LNCAP (cell line): Measurements from ENCODE around the gene PTPRG.

ENCODE experiments used
- TF ChIP-seq, protein P1 (sequence below): fragments of 450-650 bp; IDR thresholded peaks from 2 replicates; pipeline ENCODE4 v1.5.1; 2017; ENCODE audit warnings: mild to moderate bottlenecking

PTPRG gene

DNA sequence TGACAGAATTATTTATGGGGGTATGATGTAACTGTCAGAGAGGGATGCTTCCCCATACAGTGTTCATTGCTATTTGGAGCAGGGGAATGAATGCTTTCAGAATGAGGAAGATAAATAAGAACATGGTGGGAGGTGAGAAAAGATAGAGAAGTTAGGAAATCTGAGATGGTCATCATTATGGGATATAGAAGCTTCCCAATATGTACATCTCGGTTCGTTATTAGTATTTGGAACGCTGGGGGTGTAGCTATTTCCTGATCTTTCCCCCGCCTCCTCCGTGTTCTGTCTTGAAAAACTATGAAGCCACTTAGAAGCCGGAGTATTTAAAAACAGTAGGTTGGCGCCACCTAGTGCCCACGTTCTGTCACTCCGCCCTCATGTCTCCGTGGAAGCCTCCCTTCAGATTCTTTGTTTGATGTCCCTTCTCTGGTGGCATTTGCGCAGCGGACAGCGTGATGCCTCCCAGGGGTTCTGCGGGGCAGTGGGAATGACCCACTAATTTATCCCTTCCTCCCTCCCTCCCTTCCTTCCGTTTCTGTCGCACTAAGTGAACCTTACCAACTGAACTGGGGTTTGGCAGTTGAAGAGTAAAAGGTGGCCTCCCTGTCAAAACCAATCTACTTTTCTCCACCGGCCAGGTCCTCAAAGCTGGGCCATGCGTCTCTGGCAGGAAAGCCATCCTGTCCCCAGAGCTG lies 627.5 kb downstream of the PTPRG start:
- TF ChIP-seq, protein P1, sequence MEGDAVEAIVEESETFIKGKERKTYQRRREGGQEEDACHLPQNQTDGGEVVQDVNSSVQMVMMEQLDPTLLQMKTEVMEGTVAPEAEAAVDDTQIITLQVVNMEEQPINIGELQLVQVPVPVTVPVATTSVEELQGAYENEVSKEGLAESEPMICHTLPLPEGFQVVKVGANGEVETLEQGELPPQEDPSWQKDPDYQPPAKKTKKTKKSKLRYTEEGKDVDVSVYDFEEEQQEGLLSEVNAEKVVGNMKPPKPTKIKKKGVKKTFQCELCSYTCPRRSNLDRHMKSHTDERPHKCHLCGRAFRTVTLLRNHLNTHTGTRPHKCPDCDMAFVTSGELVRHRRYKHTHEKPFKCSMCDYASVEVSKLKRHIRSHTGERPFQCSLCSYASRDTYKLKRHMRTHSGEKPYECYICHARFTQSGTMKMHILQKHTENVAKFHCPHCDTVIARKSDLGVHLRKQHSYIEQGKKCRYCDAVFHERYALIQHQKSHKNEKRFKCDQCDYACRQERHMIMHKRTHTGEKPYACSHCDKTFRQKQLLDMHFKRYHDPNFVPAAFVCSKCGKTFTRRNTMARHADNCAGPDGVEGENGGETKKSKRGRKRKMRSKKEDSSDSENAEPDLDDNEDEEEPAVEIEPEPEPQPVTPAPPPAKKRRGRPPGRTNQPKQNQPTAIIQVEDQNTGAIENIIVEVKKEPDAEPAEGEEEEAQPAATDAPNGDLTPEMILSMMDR = peak; percentile 77

- TF ChIP-seq, protein P1 = no peak
Measured at GRCh38 chr3:62189376-62189698, 628.0 kb downstream of the PTPRG start.

DNA sequence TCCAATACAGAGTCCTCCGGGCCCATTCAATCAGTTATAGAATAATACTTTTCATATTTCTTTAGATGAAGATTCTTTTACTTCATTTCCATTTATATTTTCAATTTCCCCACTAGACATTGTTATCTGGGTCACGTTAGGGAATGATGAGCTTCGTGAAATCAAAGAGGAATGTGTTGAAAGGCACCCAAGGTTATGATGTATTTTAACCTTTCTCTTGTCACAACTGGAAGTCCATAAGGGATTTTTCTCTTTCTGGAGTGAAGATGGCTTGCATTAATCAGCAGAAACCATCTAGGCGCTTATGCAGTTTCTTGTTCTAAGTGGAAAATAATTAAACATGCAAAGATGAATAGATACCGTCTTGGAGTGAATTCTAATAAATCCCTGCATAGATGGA lies 631.5 kb downstream of the PTPRG start:
- TF ChIP-seq, protein P1 = no peak

DNA sequence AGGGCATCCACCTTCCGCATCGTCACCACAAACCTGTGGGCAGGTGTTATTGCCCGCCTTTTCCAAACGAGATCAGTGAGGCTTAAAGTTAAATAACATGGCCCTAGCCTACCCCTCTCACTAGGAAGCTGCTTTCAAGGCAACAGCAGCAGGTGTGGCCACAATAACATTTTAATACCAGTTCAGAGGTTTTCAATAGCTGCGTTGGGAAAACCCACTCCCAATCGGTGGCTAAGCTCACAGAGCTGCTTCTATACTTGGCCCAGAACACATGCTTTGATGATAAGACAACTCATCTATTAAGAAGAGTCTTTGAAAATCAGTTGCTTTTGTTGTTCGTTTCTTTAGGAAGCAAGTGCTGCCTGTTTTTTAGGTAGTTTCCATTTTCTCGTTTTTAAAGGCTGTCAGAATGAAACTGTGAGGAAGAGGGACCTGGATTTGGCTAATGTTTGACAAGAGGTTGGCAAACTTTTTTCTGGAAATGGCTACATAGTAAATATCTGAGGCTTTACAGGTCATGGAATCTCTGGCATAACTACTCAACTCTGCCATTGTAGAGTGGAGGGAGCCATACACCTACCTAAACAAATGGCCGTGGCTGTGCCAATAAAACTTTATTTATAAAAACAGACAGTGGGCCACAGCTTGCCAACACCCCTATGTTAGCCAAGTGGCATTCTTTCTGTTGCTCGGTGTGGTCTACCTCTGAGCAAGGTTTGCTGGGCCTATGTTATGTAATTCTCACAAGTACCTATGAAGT lies 632.4 kb downstream of the PTPRG start:
- TF ChIP-seq, protein P1 = no peak

- TF ChIP-seq, protein P1 = no peak
Measured at GRCh38 chr3:62197350-62198012, 636.1 kb downstream of the PTPRG start.

DNA sequence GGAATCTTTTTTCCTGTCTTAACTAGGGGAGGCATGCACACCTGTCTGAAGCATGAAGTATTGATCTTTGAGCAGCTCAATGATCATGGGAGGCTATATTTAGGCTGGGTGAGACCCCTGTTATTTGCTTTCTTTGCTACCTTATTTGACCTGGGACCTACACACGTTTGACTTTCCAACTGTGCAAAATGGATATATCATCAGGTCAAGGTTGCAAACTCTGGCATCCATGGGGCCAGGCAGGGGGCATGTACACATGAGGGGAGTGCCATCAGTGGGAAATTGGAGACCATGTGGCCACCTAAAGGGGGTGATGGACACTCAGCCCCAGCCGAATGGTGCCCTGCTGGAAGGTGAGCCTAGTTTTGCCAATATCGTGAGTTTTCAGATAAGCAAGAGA lies 637.8 kb downstream of the PTPRG start:
- TF ChIP-seq, protein P1 = no peak

- TF ChIP-seq, protein P1 = peak; percentile 77
Measured at GRCh38 chr3:62201438-62202035, 640.2 kb downstream of the PTPRG start.
